Measurements from ENCODE around the gene TIMP2. TPM values are rescaled to one million over a fixed set of nuclear protein-coding genes. Genes with fewer than 3 reads are reported as not detected.

Gene TIMP2
- total RNA-seq, 1 donor from 2014 or later = 535 TPM

GRCh38 chr17:78959803-78960202, 34.6 kb upstream of the TIMP2 start:
- H3K27me3 Mint-ChIP-seq (ENCODE audit: low read depth) = no peaks in the 10 kb centered on the region
- peaks cover 18% of the 10 kb centered on the region for H3K4me1 Mint-ChIP-seq (ENCODE audit: low read depth)
- no peak for DNase-seq (ENCODE audit: low spot score)
- no peaks in the 10 kb centered on the region for H3K9me3 Mint-ChIP-seq (ENCODE audit: low read depth)
- peak; percentile 24 for TF ChIP-seq CTCF (IDR thresholded peaks at IDR 0.05)
- H3K36me3 Mint-ChIP-seq (ENCODE audit: low read depth) = no peaks in the 10 kb centered on the region
- no peak overlapping the region for H3K27ac Mint-ChIP-seq (ENCODE audit: unreplicated experiment)
- no peak overlapping the region for H3K4me3 Mint-ChIP-seq (ENCODE audit: unreplicated experiment)

GRCh38 chr17:78958641-78959127, 33.5 kb upstream of the TIMP2 start:
- peaks cover 18% of the 10 kb centered on the region for H3K4me1 Mint-ChIP-seq (ENCODE audit: low read depth)
- H3K9me3 Mint-ChIP-seq (ENCODE audit: low read depth) = no peaks in the 10 kb centered on the region
- DNase-seq (ENCODE audit: low spot score) = no peak
- H3K36me3 Mint-ChIP-seq (ENCODE audit: low read depth) = no peaks in the 10 kb centered on the region
- no peak for TF ChIP-seq CTCF (IDR thresholded peaks at IDR 0.05)
- H3K27ac Mint-ChIP-seq (ENCODE audit: unreplicated experiment) = no peak overlapping the region
- H3K4me3 Mint-ChIP-seq (ENCODE audit: unreplicated experiment) = no peak overlapping the region
- no peaks in the 10 kb centered on the region for H3K27me3 Mint-ChIP-seq (ENCODE audit: low read depth)

- H3K4me1 Mint-ChIP-seq (ENCODE audit: low read depth) = peaks cover 23% of the 10 kb centered on the region
Observed at GRCh38 chr17:78957128-78957527, 31.9 kb upstream of the TIMP2 start.

GRCh38 chr17:78956254-78956653, 31.1 kb upstream of the TIMP2 start:
- no peak overlapping the region for H3K4me3 Mint-ChIP-seq (ENCODE audit: unreplicated experiment)
- H3K36me3 Mint-ChIP-seq (ENCODE audit: low read depth) = peaks cover 1% of the 10 kb centered on the region
- no peak for DNase-seq (ENCODE audit: low spot score)
- no peak overlapping the region for H3K27ac Mint-ChIP-seq (ENCODE audit: unreplicated experiment)
- TF ChIP-seq CTCF (IDR thresholded peaks at IDR 0.05) = no peak
- no peaks in the 10 kb centered on the region for H3K9me3 Mint-ChIP-seq (ENCODE audit: low read depth)
- peaks cover 27% of the 10 kb centered on the region for H3K4me1 Mint-ChIP-seq (ENCODE audit: low read depth)
- no peaks in the 10 kb centered on the region for H3K27me3 Mint-ChIP-seq (ENCODE audit: low read depth)

More at GRCh38 chr17:78957128-78957527, 31.9 kb upstream of the TIMP2 start:
- no peak overlapping the region for H3K27ac Mint-ChIP-seq (ENCODE audit: unreplicated experiment)
- H3K27me3 Mint-ChIP-seq (ENCODE audit: low read depth) = no peaks in the 10 kb centered on the region
- no peak for DNase-seq (ENCODE audit: low spot score)
- peaks cover 1% of the 10 kb centered on the region for H3K36me3 Mint-ChIP-seq (ENCODE audit: low read depth)
- no peaks in the 10 kb centered on the region for H3K9me3 Mint-ChIP-seq (ENCODE audit: low read depth)
- no peak for TF ChIP-seq CTCF (IDR thresholded peaks at IDR 0.05)
- no peak overlapping the region for H3K4me3 Mint-ChIP-seq (ENCODE audit: unreplicated experiment)

- H3K4me1 Mint-ChIP-seq (ENCODE audit: low read depth) = peaks cover 23% of the 10 kb centered on the region
- no peak overlapping the region for H3K4me3 Mint-ChIP-seq (ENCODE audit: unreplicated experiment)
- H3K36me3 Mint-ChIP-seq (ENCODE audit: low read depth) = peaks cover 1% of the 10 kb centered on the region
- no peak overlapping the region for H3K27ac Mint-ChIP-seq (ENCODE audit: unreplicated experiment)
- no peaks in the 10 kb centered on the region for H3K27me3 Mint-ChIP-seq (ENCODE audit: low read depth)
- no peak for DNase-seq (ENCODE audit: low spot score)
- no peak for TF ChIP-seq CTCF (IDR thresholded peaks at IDR 0.05)
- H3K9me3 Mint-ChIP-seq (ENCODE audit: low read depth) = peaks cover 10% of the 10 kb centered on the region
Observed at GRCh38 chr17:78954684-78955083, 29.5 kb upstream of the TIMP2 start.
